H9 (cell line): ENCODE data around the gene C1QTNF6. TPM values are rescaled to one million over a fixed set of nuclear protein-coding genes. Genes with fewer than 3 reads are reported as not detected.

Source experiments
- DNase-seq: peaks from one replicate; pipeline ENCODE4 v3.0.0-alpha.2; 2017
- H2AFZ ChIP-seq: one replicate; pipeline ENCODE4 v1.6.1; 2013; ENCODE audit warnings: mild to moderate bottlenecking, low read length, control low read depth, moderate library complexity
- H2AK5ac ChIP-seq: 2 replicates; pipeline ENCODE4 v1.6.1; 2013; ENCODE audit warnings: low read length, control low read depth, mixed read lengths; ENCODE audit not compliant: insufficient read length
- H2BK120ac ChIP-seq: one replicate; pipeline ENCODE4 v1.6.1; 2013; ENCODE audit warnings: low read depth, mild to moderate bottlenecking, low read length, control low read depth, inconsistent platforms; ENCODE audit not compliant: poor library complexity, severe bottlenecking
- H2BK12ac ChIP-seq: 2 replicates; pipeline ENCODE4 v1.6.1; 2013; ENCODE audit warnings: low read length, control low read depth, mixed read lengths, low read depth; ENCODE audit not compliant: insufficient read length
- H2BK15ac ChIP-seq: 2 replicates; pipeline ENCODE4 v1.6.1; 2013; ENCODE audit warnings: low read depth, low read length, control low read depth
- H2BK20ac ChIP-seq: one replicate; pipeline ENCODE4 v1.6.1; 2013; ENCODE audit warnings: low read depth, mild to moderate bottlenecking, low read length, control low read depth, inconsistent platforms; ENCODE audit not compliant: poor library complexity, severe bottlenecking
- H2BK5ac ChIP-seq: 2 replicates; pipeline ENCODE4 v1.6.1; 2013; ENCODE audit warnings: low read length, control low read depth, mixed read lengths; ENCODE audit not compliant: insufficient read length
- H3K14ac ChIP-seq: 2 replicates; pipeline ENCODE4 v1.6.1; 2013; ENCODE audit warnings: low read length, control low read depth; ENCODE audit not compliant: insufficient read depth
- H3K18ac ChIP-seq: 2 replicates; pipeline ENCODE4 v1.6.1; 2013; ENCODE audit warnings: low read depth, mild to moderate bottlenecking, mixed read lengths, low read length, control low read depth; ENCODE audit not compliant: insufficient read length
- H3K23ac ChIP-seq: 2 replicates; pipeline ENCODE4 v1.6.1; 2013; ENCODE audit warnings: low read length, control low read depth, mixed read lengths, low read depth; ENCODE audit not compliant: insufficient read length
- H3K23me2 ChIP-seq: 2 replicates; pipeline ENCODE4 v1.6.1; 2013; ENCODE audit warnings: low read depth, mild to moderate bottlenecking, mixed read lengths, low read length, control low read depth; ENCODE audit not compliant: insufficient read length, poor library complexity, severe bottlenecking
- H3K27ac ChIP-seq: 2 replicates; pipeline ENCODE4 v1.5.1; 2013; ENCODE audit warnings: low read length, control low read depth, mixed read lengths, low read depth; ENCODE audit not compliant: insufficient read length
- H3K27me3 ChIP-seq: 2 replicates; pipeline ENCODE4 v1.6.1; 2013; ENCODE audit warnings: low read length, control low read depth, inconsistent platforms; ENCODE audit not compliant: insufficient read depth
- H3K4ac ChIP-seq: 2 replicates; pipeline ENCODE4 v1.6.1; 2013; ENCODE audit warnings: low read depth, mild to moderate bottlenecking, control low read depth, inconsistent platforms, low read length, moderate library complexity
- H3K4me1 ChIP-seq: 2 replicates; pipeline ENCODE4 v1.6.1; 2013; ENCODE audit warnings: low read length, control low read depth, inconsistent platforms; ENCODE audit not compliant: insufficient read depth
- H3K4me2 ChIP-seq: 2 replicates; pipeline ENCODE4 v1.6.1; 2013; ENCODE audit warnings: low read length, control low read depth, mixed read lengths; ENCODE audit not compliant: insufficient read length, insufficient read depth
- H3K56ac ChIP-seq: 2 replicates; pipeline ENCODE4 v1.6.1; 2013; ENCODE audit warnings: low read depth, mild to moderate bottlenecking, mixed read lengths, low read length, control low read depth; ENCODE audit not compliant: insufficient read length
- H3K79me1 ChIP-seq: 2 replicates; pipeline ENCODE4 v1.6.1; 2013; ENCODE audit warnings: low read depth, mild to moderate bottlenecking, moderate library complexity, low read length, control low read depth, inconsistent platforms; ENCODE audit not compliant: insufficient read depth, poor library complexity, severe bottlenecking
- H3K79me2 ChIP-seq: 2 replicates; pipeline ENCODE4 v1.6.1; 2013; ENCODE audit warnings: low read length, control low read depth, inconsistent platforms; ENCODE audit not compliant: insufficient read depth
- H3K9ac ChIP-seq: 2 replicates; pipeline ENCODE4 v1.6.1; 2013; ENCODE audit warnings: low read length, control low read depth, mixed read lengths; ENCODE audit not compliant: insufficient read length; ENCODE audit errors: extremely low read depth
- H3K9me3 ChIP-seq: one replicate; pipeline ENCODE4 v1.6.1; 2013; ENCODE audit warnings: low read depth, low read length, inconsistent platforms; ENCODE audit not compliant: control insufficient read depth
- H3T11ph ChIP-seq: one replicate; pipeline ENCODE4 v1.6.1; 2013; ENCODE audit warnings: mild to moderate bottlenecking, low read length, control low read depth, inconsistent platforms
- H4K20me1 ChIP-seq: one replicate; pipeline ENCODE4 v1.6.1; 2013; ENCODE audit not compliant: control insufficient read depth, insufficient read length, insufficient read depth
- H4K5ac ChIP-seq: 2 replicates; pipeline ENCODE4 v1.6.1; 2013; ENCODE audit warnings: low read depth, mild to moderate bottlenecking, mixed read lengths, low read length, control low read depth; ENCODE audit not compliant: insufficient read length
- H4K8ac ChIP-seq: replicated peaks from 2 replicates; pipeline ENCODE4 v1.6.1; 2013; ENCODE audit warnings: low read length, control low read depth, mixed read lengths, low read depth; ENCODE audit not compliant: insufficient read length
- H4K91ac ChIP-seq: 2 replicates; pipeline ENCODE4 v1.6.1; 2013; ENCODE audit warnings: low read depth, mild to moderate bottlenecking, moderate library complexity, mixed read lengths, low read length, control low read depth; ENCODE audit not compliant: insufficient read length
- H3K27ac Mint-ChIP-seq, 3 experiments: 2 replicates in 2 of 3; 3 replicates in 1 of 3; pipeline ENCODE4 v1.8.0; 2020 to 2021; ENCODE audit warnings: mixed read lengths in 3 of 3, mild to moderate bottlenecking in 1 of 3, moderate library complexity in 1 of 3
- H3K27me3 Mint-ChIP-seq: 2 replicates; pipeline ENCODE4 v1.8.0; 2021; ENCODE audit warnings: low read depth, mild to moderate bottlenecking, moderate library complexity, mixed read lengths
- H3K36me3 Mint-ChIP-seq, 3 experiments: 2 replicates in 2 of 3; 3 replicates in 1 of 3; pipeline ENCODE4 v1.8.0; 2020 to 2021; ENCODE audit warnings: low read depth in 3 of 3, mixed read lengths in 3 of 3; ENCODE audit not compliant: insufficient read depth in 1 of 3
- H3K4me1 Mint-ChIP-seq, 2 experiments: 2 replicates each; pipeline ENCODE4 v1.8.0; 2020; ENCODE audit warnings: mixed read lengths in 2 of 2
- H3K4me3 Mint-ChIP-seq, 2 experiments: 2 replicates in 1 of 2; 3 replicates in 1 of 2; pipeline ENCODE4 v1.8.0; 2020 to 2021; ENCODE audit warnings: mild to moderate bottlenecking in 2 of 2, mixed read lengths in 2 of 2, moderate library complexity in 1 of 2
- H3K9me3 Mint-ChIP-seq, 2 experiments: 2 replicates in 1 of 2; 3 replicates in 1 of 2; pipeline ENCODE4 v1.8.0; 2020; ENCODE audit warnings: mild to moderate bottlenecking in 2 of 2, mixed read lengths in 2 of 2, moderate library complexity in 1 of 2
- CTCF ChIP-seq: fragments of 200-600 bp; sonication (generic); conservative IDR thresholded peaks from 3 replicates; pipeline ENCODE4 v1.8.0; 2021; ENCODE audit warnings: antibody characterized with exemption, mild to moderate bottlenecking
- WGBS: extraction: QIAGEN DNeasy Blood & Tissue Kit; methylation state at CpG from one replicate; pipeline ENCODE4 v1.1.7; 2013; ENCODE audit warnings: missing lambda C conversion rate, low lambda C conversion rate, mixed read lengths; ENCODE audit not compliant: insufficient read length; ENCODE audit errors: extremely low coverage; 5-methylcytosine and 5-hydroxymethylcytosine counted together
- total RNA-seq: library from RNA; stranded (reverse); gene quantifications from 2 replicates; pipeline ENCODE4 v1.2.1, GENCODE V29; 2021

Gene C1QTNF6
- total RNA-seq, 1 experiment from 2014 or later, result 5.0 TPM

DNA sequence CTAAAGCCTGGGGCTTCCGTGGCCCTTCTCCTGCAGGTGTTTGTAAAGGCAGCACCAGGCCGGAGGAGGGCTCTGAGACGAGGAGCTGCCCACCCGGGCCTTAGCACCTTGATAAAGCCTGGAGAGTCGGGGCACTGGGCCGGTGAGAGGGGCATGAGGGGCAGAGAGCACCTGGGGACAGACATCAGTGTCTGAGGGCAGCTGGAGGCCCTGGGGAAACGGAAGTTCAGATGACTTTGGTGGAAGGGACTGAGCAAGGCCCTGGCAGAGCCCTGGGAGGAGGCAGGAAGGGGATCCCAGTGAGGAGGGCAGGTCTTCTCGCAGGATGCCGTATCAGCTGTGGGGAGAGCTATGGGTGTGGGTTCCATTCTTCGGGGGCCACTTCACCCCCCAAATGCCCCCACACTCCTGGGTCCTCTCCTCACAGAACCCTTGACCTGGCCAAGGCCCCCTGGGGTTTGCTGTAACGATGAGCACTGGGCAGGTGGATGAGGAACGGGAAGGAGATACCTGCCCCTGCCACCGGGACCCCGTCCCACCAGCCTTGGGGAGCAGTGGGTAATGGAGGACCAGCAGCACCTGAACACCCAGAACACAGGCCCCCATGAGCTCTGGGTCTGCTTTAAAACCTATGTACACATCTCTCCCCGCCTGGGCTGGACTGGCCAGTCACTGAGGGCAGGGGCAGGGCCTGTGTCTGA is 7.4 kb downstream of the C1QTNF6 start:
- H3K79me1 ChIP-seq, result no peaks in the 10 kb centered on the region
- no peaks in the 10 kb centered on the region for H3K4me1 ChIP-seq
- H3K56ac ChIP-seq, result no peak overlapping the region
- no peak overlapping the region; the same call in 1 of the 2 replicates for H3K14ac ChIP-seq
- H4K8ac ChIP-seq, result no peak overlapping the region
- no peak overlapping the region for H2AFZ ChIP-seq
- no peak overlapping the region for H2BK20ac ChIP-seq
- H4K5ac ChIP-seq, result no peak overlapping the region
- no peaks in the 10 kb centered on the region; a peak in 1 of 5 replicates for H3K9me3 Mint-ChIP-seq
- H2BK15ac ChIP-seq, result no peak overlapping the region
- H3K27me3 ChIP-seq, result no peaks in the 10 kb centered on the region
- no CpG with 5 or more reads among the region's 15 CpGs for WGBS
- H3K27ac Mint-ChIP-seq, result peak overlapping the region; percentile 44 to 87 (median 84); a peak in 4 of 7 replicates
- no peak overlapping the region for H3T11ph ChIP-seq
- no peak overlapping the region for H3K9ac ChIP-seq
- no peak overlapping the region for H3K27ac ChIP-seq
- H3K18ac ChIP-seq, result no peak overlapping the region
- H2BK5ac ChIP-seq, result no peak overlapping the region
- H3K36me3 Mint-ChIP-seq, result no peaks in the 10 kb centered on the region; a peak in 1 of 7 replicates
- H3K23ac ChIP-seq, result no peak overlapping the region
- no peak overlapping the region for H2AK5ac ChIP-seq
- H2BK120ac ChIP-seq, result no peak overlapping the region
- peaks cover 18 to 38% of the 10 kb centered on the region in 2 experiments for H3K4me1 Mint-ChIP-seq
- H3K4ac ChIP-seq, result no peak overlapping the region
- no peak for TF ChIP-seq CTCF
- 0 out of 5 replicates have a peak overlapping the region, but pooled peaks of 1 of the 2 experiments have one; percentile 32 for H3K4me3 Mint-ChIP-seq
- no peak for DNase-seq
- H3K4me2 ChIP-seq, result no peak overlapping the region
- no peaks in the 10 kb centered on the region for H3K9me3 ChIP-seq
- no peak overlapping the region for H4K91ac ChIP-seq
- H3K27me3 Mint-ChIP-seq, result peaks cover 18% of the 10 kb centered on the region
- no peak overlapping the region for H2BK12ac ChIP-seq
- no peaks in the 10 kb centered on the region for H4K20me1 ChIP-seq
- no peaks in the 10 kb centered on the region for H3K23me2 ChIP-seq
- no peaks in the 10 kb centered on the region for H3K79me2 ChIP-seq
